WTC11 (cell line): ENCODE measurements around the gene OMD. TPM values are rescaled to one million over a fixed set of nuclear protein-coding genes. Genes with fewer than 3 reads are reported as not detected.

Source experiments
- ATAC-seq: fragments of 200-7000 bp; cut with Tn5 transposase; 2 replicates; pipeline ENCODE4 v1.10.0; 2021; ENCODE audit warnings: mild to moderate bottlenecking, moderate library complexity
- CTCF ChIA-PET: fragments of 300-600 bp; sonication (Branson Sonifier 250); formaldehyde crosslinking; loops from one replicate; lab custom pipeline; 2021; ENCODE audit warnings: antibody characterized with exemption; lab: Charles Lee
- POLR2A ChIA-PET: fragments of 350-600 bp; sonication (Branson Sonifier 250); formaldehyde crosslinking; loops from one replicate; lab custom pipeline; 2021; ENCODE audit warnings: antibody characterized with exemption; lab: Charles Lee
- DNase-seq: peaks from one replicate; pipeline ENCODE4 v3.0.0; 2021; ENCODE audit warnings: low spot score
- H3K27ac Mint-ChIP-seq: 2 replicates; pipeline ENCODE4 v1.8.0; 2021; ENCODE audit warnings: mixed read lengths
- H3K27me3 Mint-ChIP-seq: 2 replicates; pipeline ENCODE4 v1.8.0; 2021; ENCODE audit warnings: low read depth, mild to moderate bottlenecking, moderate library complexity, mixed read lengths
- H3K36me3 Mint-ChIP-seq: 2 replicates; pipeline ENCODE4 v1.8.0; 2021; ENCODE audit warnings: mixed read lengths
- H3K4me1 Mint-ChIP-seq: 2 replicates; pipeline ENCODE4 v1.8.0; 2022; ENCODE audit warnings: mixed read lengths
- H3K4me3 Mint-ChIP-seq: 2 replicates; pipeline ENCODE4 v1.8.0; 2021; ENCODE audit warnings: mild to moderate bottlenecking, moderate library complexity, mixed read lengths
- H3K9me3 Mint-ChIP-seq: 2 replicates; pipeline ENCODE4 v1.8.0; 2021; ENCODE audit warnings: mixed read lengths
- ETV6 ChIP-seq: sonication (generic); formaldehyde crosslinking; IDR thresholded peaks from 2 replicates; pipeline ENCODE4 v1.8.1; 2022; ENCODE audit warnings: mild to moderate bottlenecking, missing genetic modification reagents
- HMGA2 ChIP-seq: fragments of 250-450 bp; sonication (Bioruptor Pico); IDR thresholded peaks from 2 replicates; pipeline ENCODE4 v1.4.0; 2021; ENCODE audit warnings: mild to moderate bottlenecking, moderate library complexity
- JAZF1 ChIP-seq: fragments of 250-450 bp; sonication (Bioruptor Pico); IDR thresholded peaks from 2 replicates; pipeline ENCODE4 v1.9.0; 2021; ENCODE audit warnings: moderate library complexity, mild to moderate bottlenecking, inconsistent platforms
- MXD4 ChIP-seq: fragments of 250-450 bp; sonication (Bioruptor Pico); IDR thresholded peaks from 2 replicates; pipeline ENCODE4 v1.8.0; 2021; ENCODE audit warnings: mild to moderate bottlenecking, moderate library complexity, borderline replicate concordance
- NR1H2 ChIP-seq: sonication (generic); formaldehyde crosslinking; IDR thresholded peaks from 2 replicates; pipeline ENCODE4 v1.9.0; 2021; ENCODE audit warnings: mild to moderate bottlenecking, moderate library complexity, missing genetic modification reagents
- PRRX2 ChIP-seq: fragments of 250-450 bp; sonication (Bioruptor Pico); IDR thresholded peaks from 2 replicates; pipeline ENCODE4 v1.8.0; 2021; ENCODE audit warnings: mild to moderate bottlenecking
- TCF7 ChIP-seq: sonication (generic); formaldehyde crosslinking; IDR thresholded peaks from 2 replicates; pipeline ENCODE4 v1.8.0; 2022; ENCODE audit warnings: mild to moderate bottlenecking, low read depth, missing genetic modification reagents, moderate library complexity
- TEAD4 ChIP-seq: sonication (generic); formaldehyde crosslinking; IDR thresholded peaks from 2 replicates; pipeline ENCODE4 v1.8.0; 2022; ENCODE audit warnings: mild to moderate bottlenecking, missing genetic modification reagents
- TP53 ChIP-seq: sonication (generic); formaldehyde crosslinking; IDR thresholded peaks from 2 replicates; pipeline ENCODE4 v1.8.1; 2023; ENCODE audit warnings: mild to moderate bottlenecking, missing genetic modification reagents
- ZBTB21 ChIP-seq: sonication (generic); formaldehyde crosslinking; IDR thresholded peaks from 2 replicates; pipeline ENCODE4 v1.8.1; 2023; ENCODE audit warnings: mild to moderate bottlenecking, missing genetic modification reagents, borderline replicate concordance
- total RNA-seq: library from RNA; stranded (reverse); gene quantifications from 3 replicates; pipeline ENCODE4 v1.2.3, GENCODE V29; 2021
- TF ChIP-seq, protein P1 (sequence below): fragments of 200-600 bp; IDR thresholded peaks from 2 replicates; pipeline ENCODE4 v1.8.0; 2022; ENCODE audit warnings: antibody characterized with exemption
- TF ChIP-seq, protein P2 (sequence below): fragments of 250-450 bp; sonication (Bioruptor Pico); IDR thresholded peaks from 2 replicates; pipeline ENCODE4 v1.9.0; 2021; ENCODE audit warnings: mild to moderate bottlenecking, borderline replicate concordance
- TF ChIP-seq, protein P3 (sequence below): sonication (generic); formaldehyde crosslinking; IDR thresholded peaks from 2 replicates; pipeline ENCODE4 v1.8.0; 2023; ENCODE audit warnings: mild to moderate bottlenecking, missing genetic modification reagents
- TF ChIP-seq, protein P4 (sequence below): sonication (generic); formaldehyde crosslinking; IDR thresholded peaks from 2 replicates; pipeline ENCODE4 v1.8.1; 2022; ENCODE audit warnings: mild to moderate bottlenecking, missing genetic modification reagents, moderate library complexity, borderline replicate concordance
- TF ChIP-seq, protein P5 (sequence below): fragments of 250-450 bp; sonication (Bioruptor Pico); IDR thresholded peaks from 2 replicates; pipeline ENCODE4 v1.9.0; 2021; ENCODE audit warnings: moderate library complexity, mild to moderate bottlenecking, inconsistent platforms, borderline replicate concordance
- TF ChIP-seq, protein P6 (sequence below): sonication (generic); formaldehyde crosslinking; IDR thresholded peaks from 2 replicates; pipeline ENCODE4 v1.8.0; 2022; ENCODE audit warnings: mild to moderate bottlenecking, missing genetic modification reagents
- TF ChIP-seq, protein P7 (sequence below): sonication (generic); formaldehyde crosslinking; IDR thresholded peaks from 2 replicates; pipeline ENCODE4 v1.8.0; 2023; ENCODE audit warnings: missing genetic modification reagents
- TF ChIP-seq, protein P8 (sequence below): fragments of 250-450 bp; sonication (Bioruptor Pico); IDR thresholded peaks from 2 replicates; pipeline ENCODE4 v1.9.0; 2021; ENCODE audit warnings: mild to moderate bottlenecking

The OMD gene
- total RNA-seq, 1 experiment from 2014 or later: not detected

DNA sequence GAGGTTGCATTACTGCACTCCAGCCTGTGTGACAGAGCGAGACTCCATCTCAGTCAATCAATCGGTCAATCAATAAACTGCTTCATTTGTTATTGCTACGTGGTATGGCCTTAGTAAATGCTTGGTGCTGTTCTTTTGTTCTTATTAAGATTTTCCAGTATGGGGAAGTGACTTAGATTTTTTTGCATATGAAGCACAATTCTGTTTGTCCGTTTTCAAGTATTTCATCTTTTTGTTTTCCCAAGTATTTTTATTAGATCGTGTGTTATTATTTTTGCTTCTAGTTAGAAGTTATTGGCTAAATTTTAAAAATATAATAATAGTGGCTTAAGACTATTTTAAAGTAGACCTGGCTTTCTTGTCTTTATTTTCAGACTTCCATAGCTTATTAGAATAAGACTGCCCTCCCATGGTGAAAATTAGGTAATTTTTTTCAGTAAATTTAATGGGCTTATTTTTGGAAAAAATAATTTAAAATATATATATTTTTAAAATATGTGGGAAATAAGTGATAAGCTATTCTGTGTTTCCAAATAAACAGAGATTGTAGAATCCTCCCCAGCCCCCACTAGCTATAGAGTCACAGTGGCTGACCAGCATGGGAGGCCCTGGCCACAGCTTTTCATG is 14.7 kb upstream of the OMD start:
- Mint-ChIP-seq H3K4me3 (no peak overlapping the region), H3K27me3 (no peaks in the 10 kb centered on the region), H3K36me3 (no peaks in the 10 kb centered on the region), H3K4me1 (no peaks in the 10 kb centered on the region)
- POLR2A ChIA-PET: interaction anchor here (0.7 kb wide), 1 partner anchor 350 kb away, joined by 3 read pairs; no protein-coding TSS in a partner anchor
- DNase-seq: no peak
- ATAC-seq: no peak
- CTCF ChIA-PET: interaction anchor here (0.9 kb wide), 1 partner anchor 111 kb away, joined by 5 read pairs; no protein-coding TSS in a partner anchor
- TF ChIP-seq, protein P1, sequence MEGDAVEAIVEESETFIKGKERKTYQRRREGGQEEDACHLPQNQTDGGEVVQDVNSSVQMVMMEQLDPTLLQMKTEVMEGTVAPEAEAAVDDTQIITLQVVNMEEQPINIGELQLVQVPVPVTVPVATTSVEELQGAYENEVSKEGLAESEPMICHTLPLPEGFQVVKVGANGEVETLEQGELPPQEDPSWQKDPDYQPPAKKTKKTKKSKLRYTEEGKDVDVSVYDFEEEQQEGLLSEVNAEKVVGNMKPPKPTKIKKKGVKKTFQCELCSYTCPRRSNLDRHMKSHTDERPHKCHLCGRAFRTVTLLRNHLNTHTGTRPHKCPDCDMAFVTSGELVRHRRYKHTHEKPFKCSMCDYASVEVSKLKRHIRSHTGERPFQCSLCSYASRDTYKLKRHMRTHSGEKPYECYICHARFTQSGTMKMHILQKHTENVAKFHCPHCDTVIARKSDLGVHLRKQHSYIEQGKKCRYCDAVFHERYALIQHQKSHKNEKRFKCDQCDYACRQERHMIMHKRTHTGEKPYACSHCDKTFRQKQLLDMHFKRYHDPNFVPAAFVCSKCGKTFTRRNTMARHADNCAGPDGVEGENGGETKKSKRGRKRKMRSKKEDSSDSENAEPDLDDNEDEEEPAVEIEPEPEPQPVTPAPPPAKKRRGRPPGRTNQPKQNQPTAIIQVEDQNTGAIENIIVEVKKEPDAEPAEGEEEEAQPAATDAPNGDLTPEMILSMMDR: no peak
- TF ChIP-seq ZBTB21 (no peak), TEAD4 (CRISPR knock-in tag) (no peak), MXD4 (CRISPR knock-in tag) (no peak), JAZF1 (CRISPR knock-in tag) (no peak), HMGA2 (CRISPR knock-in tag) (no peak), TCF7 (CRISPR knock-in tag) (no peak), ETV6 (no peak), PRRX2 (CRISPR knock-in tag) (no peak)
- TF ChIP-seq, protein P2, sequence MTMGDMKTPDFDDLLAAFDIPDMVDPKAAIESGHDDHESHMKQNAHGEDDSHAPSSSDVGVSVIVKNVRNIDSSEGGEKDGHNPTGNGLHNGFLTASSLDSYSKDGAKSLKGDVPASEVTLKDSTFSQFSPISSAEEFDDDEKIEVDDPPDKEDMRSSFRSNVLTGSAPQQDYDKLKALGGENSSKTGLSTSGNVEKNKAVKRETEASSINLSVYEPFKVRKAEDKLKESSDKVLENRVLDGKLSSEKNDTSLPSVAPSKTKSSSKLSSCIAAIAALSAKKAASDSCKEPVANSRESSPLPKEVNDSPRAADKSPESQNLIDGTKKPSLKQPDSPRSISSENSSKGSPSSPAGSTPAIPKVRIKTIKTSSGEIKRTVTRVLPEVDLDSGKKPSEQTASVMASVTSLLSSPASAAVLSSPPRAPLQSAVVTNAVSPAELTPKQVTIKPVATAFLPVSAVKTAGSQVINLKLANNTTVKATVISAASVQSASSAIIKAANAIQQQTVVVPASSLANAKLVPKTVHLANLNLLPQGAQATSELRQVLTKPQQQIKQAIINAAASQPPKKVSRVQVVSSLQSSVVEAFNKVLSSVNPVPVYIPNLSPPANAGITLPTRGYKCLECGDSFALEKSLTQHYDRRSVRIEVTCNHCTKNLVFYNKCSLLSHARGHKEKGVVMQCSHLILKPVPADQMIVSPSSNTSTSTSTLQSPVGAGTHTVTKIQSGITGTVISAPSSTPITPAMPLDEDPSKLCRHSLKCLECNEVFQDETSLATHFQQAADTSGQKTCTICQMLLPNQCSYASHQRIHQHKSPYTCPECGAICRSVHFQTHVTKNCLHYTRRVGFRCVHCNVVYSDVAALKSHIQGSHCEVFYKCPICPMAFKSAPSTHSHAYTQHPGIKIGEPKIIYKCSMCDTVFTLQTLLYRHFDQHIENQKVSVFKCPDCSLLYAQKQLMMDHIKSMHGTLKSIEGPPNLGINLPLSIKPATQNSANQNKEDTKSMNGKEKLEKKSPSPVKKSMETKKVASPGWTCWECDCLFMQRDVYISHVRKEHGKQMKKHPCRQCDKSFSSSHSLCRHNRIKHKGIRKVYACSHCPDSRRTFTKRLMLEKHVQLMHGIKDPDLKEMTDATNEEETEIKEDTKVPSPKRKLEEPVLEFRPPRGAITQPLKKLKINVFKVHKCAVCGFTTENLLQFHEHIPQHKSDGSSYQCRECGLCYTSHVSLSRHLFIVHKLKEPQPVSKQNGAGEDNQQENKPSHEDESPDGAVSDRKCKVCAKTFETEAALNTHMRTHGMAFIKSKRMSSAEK: no peak
- TF ChIP-seq, protein P3, sequence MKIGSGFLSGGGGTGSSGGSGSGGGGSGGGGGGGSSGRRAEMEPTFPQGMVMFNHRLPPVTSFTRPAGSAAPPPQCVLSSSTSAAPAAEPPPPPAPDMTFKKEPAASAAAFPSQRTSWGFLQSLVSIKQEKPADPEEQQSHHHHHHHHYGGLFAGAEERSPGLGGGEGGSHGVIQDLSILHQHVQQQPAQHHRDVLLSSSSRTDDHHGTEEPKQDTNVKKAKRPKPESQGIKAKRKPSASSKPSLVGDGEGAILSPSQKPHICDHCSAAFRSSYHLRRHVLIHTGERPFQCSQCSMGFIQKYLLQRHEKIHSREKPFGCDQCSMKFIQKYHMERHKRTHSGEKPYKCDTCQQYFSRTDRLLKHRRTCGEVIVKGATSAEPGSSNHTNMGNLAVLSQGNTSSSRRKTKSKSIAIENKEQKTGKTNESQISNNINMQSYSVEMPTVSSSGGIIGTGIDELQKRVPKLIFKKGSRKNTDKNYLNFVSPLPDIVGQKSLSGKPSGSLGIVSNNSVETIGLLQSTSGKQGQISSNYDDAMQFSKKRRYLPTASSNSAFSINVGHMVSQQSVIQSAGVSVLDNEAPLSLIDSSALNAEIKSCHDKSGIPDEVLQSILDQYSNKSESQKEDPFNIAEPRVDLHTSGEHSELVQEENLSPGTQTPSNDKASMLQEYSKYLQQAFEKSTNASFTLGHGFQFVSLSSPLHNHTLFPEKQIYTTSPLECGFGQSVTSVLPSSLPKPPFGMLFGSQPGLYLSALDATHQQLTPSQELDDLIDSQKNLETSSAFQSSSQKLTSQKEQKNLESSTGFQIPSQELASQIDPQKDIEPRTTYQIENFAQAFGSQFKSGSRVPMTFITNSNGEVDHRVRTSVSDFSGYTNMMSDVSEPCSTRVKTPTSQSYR: no peak
- TF ChIP-seq, protein P4, sequence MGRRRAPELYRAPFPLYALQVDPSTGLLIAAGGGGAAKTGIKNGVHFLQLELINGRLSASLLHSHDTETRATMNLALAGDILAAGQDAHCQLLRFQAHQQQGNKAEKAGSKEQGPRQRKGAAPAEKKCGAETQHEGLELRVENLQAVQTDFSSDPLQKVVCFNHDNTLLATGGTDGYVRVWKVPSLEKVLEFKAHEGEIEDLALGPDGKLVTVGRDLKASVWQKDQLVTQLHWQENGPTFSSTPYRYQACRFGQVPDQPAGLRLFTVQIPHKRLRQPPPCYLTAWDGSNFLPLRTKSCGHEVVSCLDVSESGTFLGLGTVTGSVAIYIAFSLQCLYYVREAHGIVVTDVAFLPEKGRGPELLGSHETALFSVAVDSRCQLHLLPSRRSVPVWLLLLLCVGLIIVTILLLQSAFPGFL (CRISPR knock-in tag): no peak
- TF ChIP-seq, protein P5, sequence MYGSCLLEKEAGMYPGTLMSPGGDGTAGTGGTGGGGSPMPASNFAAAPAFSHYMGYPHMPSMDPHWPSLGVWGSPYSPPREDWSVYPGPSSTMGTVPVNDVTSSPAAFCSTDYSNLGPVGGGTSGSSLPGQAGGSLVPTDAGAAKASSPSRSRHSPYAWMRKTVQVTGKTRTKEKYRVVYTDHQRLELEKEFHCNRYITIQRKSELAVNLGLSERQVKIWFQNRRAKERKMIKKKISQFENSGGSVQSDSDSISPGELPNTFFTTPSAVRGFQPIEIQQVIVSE: no peak
- TF ChIP-seq, all 79 proteins: peak for 0
- Mint-ChIP-seq H3K9me3 (peaks cover 10% of the 10 kb centered on the region), H3K27ac (no peak overlapping the region)

DNA sequence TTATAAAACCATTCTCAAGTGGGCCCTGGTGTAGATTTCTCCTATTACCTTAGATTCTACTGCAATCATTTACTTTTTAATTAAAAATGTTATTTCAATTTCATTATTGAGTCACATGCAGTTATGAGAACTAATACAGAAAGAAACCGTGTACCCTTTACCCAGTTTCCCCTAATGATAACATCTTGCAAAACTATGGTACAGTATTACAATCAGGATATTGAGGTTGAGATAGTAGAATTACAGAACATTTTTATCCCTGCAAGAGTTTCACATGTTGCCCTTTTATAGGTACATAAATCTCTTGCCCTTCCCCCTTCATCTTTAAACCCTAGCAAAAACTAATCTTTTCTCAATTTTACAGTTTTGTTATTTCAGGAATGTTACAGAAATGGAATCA is 11.0 kb upstream of the OMD start:
- CTCF ChIA-PET: no interaction called here
- no peak for DNase-seq
- Mint-ChIP-seq H3K9me3 (peaks cover 6% of the 10 kb centered on the region; the same call in 1 of the 2 replicates), H3K27ac (no peak overlapping the region), H3K4me1 (no peaks in the 10 kb centered on the region), H3K4me3 (no peak overlapping the region), H3K36me3 (no peaks in the 10 kb centered on the region; the same call in 1 of the 2 replicates), H3K27me3 (no peaks in the 10 kb centered on the region)
- ATAC-seq: no peak
- POLR2A ChIA-PET: no interaction called here
- TF ChIP-seq, protein P4 (CRISPR knock-in tag): no peak
- TF ChIP-seq, protein P6, sequence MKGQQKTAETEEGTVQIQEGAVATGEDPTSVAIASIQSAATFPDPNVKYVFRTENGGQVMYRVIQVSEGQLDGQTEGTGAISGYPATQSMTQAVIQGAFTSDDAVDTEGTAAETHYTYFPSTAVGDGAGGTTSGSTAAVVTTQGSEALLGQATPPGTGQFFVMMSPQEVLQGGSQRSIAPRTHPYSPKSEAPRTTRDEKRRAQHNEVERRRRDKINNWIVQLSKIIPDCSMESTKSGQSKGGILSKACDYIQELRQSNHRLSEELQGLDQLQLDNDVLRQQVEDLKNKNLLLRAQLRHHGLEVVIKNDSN (CRISPR knock-in tag): no peak
- no peak for TF ChIP-seq NR1H2
- TF ChIP-seq, protein P7, sequence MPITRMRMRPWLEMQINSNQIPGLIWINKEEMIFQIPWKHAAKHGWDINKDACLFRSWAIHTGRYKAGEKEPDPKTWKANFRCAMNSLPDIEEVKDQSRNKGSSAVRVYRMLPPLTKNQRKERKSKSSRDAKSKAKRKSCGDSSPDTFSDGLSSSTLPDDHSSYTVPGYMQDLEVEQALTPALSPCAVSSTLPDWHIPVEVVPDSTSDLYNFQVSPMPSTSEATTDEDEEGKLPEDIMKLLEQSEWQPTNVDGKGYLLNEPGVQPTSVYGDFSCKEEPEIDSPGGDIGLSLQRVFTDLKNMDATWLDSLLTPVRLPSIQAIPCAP (CRISPR knock-in tag): no peak
- TF ChIP-seq TP53 (CRISPR knock-in tag): no peak
- TF ChIP-seq, protein P8, sequence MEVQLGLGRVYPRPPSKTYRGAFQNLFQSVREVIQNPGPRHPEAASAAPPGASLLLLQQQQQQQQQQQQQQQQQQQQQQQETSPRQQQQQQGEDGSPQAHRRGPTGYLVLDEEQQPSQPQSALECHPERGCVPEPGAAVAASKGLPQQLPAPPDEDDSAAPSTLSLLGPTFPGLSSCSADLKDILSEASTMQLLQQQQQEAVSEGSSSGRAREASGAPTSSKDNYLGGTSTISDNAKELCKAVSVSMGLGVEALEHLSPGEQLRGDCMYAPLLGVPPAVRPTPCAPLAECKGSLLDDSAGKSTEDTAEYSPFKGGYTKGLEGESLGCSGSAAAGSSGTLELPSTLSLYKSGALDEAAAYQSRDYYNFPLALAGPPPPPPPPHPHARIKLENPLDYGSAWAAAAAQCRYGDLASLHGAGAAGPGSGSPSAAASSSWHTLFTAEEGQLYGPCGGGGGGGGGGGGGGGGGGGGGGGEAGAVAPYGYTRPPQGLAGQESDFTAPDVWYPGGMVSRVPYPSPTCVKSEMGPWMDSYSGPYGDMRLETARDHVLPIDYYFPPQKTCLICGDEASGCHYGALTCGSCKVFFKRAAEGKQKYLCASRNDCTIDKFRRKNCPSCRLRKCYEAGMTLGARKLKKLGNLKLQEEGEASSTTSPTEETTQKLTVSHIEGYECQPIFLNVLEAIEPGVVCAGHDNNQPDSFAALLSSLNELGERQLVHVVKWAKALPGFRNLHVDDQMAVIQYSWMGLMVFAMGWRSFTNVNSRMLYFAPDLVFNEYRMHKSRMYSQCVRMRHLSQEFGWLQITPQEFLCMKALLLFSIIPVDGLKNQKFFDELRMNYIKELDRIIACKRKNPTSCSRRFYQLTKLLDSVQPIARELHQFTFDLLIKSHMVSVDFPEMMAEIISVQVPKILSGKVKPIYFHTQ (CRISPR knock-in tag): no peak
